HG03280 (cell line): ENCODE data around the gene RASA1.
A peak's percentile ranks its signal among the peaks of the same experiment; 100 is the strongest.

Source experiments
- ATAC-seq: cut with Tn5 transposase; IDR thresholded peaks from one replicate; pipeline ENCODE4 v1.9.1; 2021; ENCODE audit warnings: mild to moderate bottlenecking, moderate library complexity; ENCODE audit not compliant: unreplicated experiment

RASA1 gene

GRCh38 chr5:87400305-87400899 lies 132.7 kb downstream of the RASA1 start:
- ATAC-seq = peak; percentile 68

- ATAC-seq = no peak
These were observed 133.9 kb downstream of the RASA1 start for GRCh38 chr5:87401626-87402025.

GRCh38 chr5:87403409-87403808 lies 135.7 kb downstream of the RASA1 start:
- ATAC-seq = no peak

DNA sequence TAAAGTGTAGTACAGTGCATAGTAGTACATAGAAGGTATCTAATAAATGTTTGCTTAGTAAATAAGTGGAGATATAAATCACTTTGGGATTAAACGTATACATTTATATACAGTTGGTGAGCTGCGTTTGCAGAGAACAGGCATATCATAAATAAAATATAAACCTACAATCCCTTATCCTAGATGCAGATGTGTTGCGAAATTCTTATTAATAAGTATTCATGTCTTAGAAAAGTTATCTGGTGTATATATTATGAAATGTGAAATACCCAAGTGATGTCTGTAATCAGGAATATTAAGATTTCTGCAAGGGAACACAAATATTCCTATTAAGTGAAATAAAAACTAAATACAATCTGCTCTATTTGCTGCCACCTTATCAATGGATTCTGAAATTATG lies 136.2 kb downstream of the RASA1 start:
- ATAC-seq = no peak

DNA sequence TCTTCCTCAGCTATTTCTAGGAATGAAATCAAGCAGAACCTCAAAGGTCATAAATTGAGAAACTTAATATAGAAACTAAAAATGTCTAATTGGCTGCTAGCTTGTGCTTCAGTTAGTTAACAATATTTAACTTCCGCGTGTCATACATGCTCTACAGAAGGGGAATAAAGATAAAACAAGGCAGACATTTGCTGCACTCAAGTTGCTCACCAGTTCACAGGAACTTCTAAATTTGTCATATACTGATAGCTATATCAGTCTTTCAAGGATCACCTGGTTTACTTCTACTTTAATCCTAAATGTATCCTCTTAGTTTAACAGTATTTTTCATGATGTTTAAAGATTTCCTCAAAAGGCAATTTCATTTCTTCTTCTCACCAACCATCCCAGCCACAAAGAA lies 136.7 kb downstream of the RASA1 start:
- ATAC-seq = no peak

DNA sequence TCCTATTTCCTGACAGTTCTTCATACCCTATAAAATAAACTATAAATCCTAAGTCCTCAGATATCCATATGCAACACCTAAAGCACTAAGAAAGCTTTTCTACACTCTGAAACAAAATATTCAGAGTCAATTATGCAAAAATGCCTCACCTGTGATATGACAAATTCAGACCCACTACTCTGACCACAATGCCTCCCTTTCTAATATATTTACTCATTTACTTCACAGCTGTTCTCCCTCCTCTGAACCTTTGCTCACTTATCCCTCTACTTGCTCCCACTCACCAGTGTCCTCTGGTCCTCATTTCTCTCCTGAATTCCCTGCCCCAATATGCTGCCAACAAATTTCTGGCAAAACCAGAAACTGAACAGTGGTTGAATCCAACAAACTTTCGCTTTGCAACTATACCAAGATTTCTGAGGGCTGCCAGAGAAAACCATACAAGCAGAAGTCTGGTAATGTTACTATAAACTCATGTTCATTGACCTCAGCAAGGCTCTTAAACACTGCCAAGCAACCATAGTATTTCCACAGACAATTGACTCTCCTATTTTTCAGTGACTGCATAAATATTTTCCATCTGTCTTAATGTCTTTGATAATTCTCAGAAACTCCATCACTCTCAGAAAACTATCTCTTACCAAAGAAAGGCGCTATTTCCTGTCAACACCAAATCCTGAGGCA lies 137.9 kb downstream of the RASA1 start:
- ATAC-seq = no peak

GRCh38 chr5:87408204-87408603 lies 140.5 kb downstream of the RASA1 start:
- ATAC-seq = no peak

DNA sequence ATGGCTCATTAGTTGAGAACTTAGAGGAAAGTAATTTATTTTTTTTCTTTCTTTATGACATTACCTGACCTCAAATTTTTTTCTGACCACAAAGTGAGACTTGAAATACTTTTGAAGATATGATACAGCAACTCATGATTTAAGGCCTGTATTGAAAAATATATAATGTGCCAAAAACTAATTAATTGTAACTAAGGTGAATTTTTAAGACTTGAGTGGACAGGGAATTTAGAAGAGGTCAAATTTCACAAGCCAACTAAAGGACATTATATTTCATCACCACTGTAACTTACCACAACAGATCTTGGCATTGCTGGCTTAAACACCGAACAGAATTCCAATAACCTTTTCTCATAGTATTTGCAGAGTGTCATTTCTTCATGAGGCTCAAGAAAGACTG lies 143.2 kb downstream of the RASA1 start:
- no peak for ATAC-seq

DNA sequence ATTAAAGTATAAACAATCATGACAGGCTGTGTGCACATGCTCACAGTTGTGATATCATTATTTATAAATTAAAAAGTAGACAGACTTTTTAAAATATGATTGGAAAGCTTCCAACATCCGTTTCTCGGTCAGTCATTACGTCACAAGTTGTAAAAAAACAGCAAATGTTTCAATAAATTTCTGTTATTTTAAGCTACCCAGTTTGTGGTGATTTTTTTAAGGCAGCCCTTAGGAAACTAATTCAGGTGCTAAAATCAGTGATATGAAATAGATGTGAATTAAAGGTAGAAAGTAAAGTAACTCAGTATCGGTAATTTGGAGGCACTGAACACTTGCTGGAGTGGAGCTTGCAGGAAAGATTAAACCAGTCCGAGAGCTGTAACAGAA lies 143.9 kb downstream of the RASA1 start:
- no peak for ATAC-seq

GRCh38 chr5:87411973-87412629 lies 144.4 kb downstream of the RASA1 start:
- peak; percentile 19 for ATAC-seq

- ATAC-seq = peak; percentile 99
These were observed 145.1 kb downstream of the RASA1 start, which contains the start of gene CCNH for GRCh38 chr5:87412630-87413342. CCNH (minus strand) TSS chr5:87412930; CDS start chr5:87412794, 136 bp downstream.

DNA sequence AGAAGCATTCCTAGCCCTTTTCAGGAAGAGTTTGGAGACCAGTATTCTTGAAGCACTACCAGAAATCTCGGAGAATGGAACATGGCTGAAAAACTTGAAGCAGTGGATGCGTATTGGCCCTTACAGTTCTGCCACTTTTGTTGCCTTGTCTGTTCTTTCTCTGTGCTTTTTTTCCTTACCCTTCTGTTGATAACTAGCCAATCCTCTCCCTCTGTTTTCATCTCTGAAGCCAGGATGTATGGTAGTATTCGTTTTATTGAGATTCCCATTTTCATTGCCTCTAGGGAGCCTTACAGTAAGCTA lies 145.6 kb downstream of the RASA1 start:
- ATAC-seq = no peak

GRCh38 chr5:87418506-87418905 lies 150.8 kb downstream of the RASA1 start:
- ATAC-seq = no peak

DNA sequence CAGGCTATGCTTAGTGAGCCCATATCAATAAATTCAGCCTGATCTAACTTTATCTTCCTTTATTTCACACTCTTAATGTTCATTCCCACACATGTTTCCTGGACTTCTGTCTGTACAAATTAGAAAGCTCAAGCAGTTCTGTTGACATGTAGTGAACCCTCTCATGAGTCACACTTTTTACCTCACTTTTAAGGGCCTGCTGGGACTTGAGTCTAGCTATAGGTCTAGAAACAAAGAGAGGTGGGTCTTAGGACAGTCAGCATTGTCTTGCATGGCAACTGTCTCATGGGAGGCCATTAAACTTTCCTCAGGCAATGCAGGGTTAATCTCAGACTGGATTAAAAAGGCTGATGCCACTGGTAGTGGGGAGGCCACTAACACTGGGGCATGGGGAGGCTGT lies 153.6 kb downstream of the RASA1 start:
- ATAC-seq = no peak

DNA sequence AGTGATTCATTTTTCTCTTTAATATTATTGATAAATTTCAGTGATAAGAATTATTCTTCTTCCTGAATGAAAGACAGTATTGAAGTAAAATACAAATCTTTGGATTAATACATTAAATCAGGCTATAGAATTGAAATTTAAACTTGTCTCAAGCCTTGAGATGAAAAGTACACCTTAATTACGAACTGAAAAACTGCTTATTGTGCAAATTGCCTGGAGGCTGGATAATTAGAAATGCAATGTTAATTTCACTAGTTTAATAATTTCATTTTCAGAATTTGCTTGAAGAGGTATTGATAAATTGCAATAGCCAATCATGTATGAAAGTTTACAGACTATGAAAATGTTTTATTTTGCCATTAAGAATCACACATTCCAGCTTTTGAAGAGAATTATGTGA lies 156.1 kb downstream of the RASA1 start:
- no peak for ATAC-seq

DNA sequence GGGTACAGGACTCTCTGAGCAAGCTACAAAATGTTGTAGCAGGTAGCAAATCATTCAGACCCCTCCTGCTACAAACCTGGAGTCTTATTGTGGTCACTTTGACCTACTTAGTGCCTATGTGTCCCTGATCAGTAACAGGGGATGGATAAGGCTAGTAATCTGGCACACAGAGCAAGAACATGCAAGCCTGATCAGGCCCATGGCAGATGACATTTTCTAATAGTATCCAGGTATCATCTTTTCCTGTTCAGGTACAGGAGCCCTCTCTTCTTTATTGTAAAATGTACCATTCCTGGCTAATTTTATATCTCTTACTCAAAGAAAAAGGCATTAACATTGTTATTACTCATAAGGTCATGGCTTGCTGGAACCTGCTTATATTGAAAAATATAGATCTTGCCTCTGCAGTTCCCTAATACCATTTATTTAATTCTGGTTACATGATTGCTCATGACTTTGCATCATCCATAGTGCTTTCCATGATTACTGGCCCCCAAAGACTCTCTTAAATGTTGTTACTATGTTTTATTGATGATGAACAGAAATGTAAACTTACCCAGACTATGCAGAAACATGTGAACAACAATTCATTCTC lies 163.3 kb downstream of the RASA1 start:
- no peak for ATAC-seq

- ATAC-seq = no peak
These were observed 164.8 kb downstream of the RASA1 start for GRCh38 chr5:87432460-87432859.

- no peak for ATAC-seq
These were observed 166.3 kb downstream of the RASA1 start for GRCh38 chr5:87433945-87434344.

- no peak for ATAC-seq
These were observed 166.8 kb downstream of the RASA1 start for GRCh38 chr5:87434461-87434860.

DNA sequence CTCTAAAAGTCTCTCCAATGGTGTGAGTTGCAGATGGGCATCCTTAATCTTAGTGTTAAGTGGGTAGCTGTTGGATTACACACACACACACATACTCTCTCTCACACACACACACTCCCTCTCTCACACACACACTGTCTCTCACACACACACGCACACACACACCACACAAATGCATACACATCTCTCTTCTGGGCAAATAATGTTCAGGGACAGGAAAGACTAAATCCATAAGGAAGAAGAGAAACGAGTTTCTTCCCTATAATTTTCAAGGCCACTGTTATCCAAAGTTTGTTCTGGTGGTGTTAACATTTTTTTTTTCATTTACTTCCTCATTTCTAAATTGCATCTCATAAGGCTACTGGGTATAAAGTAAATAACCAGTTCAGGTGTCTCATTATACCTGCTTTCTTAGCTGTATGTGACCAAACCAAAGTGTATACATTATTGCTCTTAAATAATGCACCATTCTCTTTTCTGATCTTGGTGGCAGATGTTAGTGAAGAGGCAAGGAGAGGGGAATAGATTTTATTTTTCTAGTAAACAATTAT lies 167.5 kb downstream of the RASA1 start:
- no peak for ATAC-seq

GRCh38 chr5:87437724-87438123 lies 170.0 kb downstream of the RASA1 start:
- no peak for ATAC-seq
